HepG2 (cell line): Measurements from ENCODE around the gene SOCS7. TPM values are rescaled to one million over a fixed set of nuclear protein-coding genes. Genes with fewer than 3 reads are reported as not detected.

Experiments used
- ATAC-seq: fragments of 200-7000 bp; cut with Tn5 transposase; 3 replicates; pipeline ENCODE4 v1.9.1; 2020; ENCODE audit warnings: mild to moderate bottlenecking, moderate library complexity
- BruUV-seq: library from RNA; stranded (reverse); fragments of 400-500 nt; replicated peaks from 2 replicates; lab custom pipeline; 2021; lab: Mats Ljungman, UMichigan
- CTCF ChIA-PET: fragments of 300-600 bp; formaldehyde crosslinking; extraction: SDS; loops from one replicate; lab custom pipeline; 2021; ENCODE audit warnings: low total read pairs, inconsistent platforms, low intra/inter-chr PET ratio; lab: Yijun Ruan, JAX
- POLR2A ChIA-PET: fragments of 350-600 bp; sonication (Branson Sonifier 250); formaldehyde crosslinking; loops from one replicate; lab custom pipeline; 2020; ENCODE audit warnings: antibody characterized with exemption, inconsistent platforms; lab: Yijun Ruan, JAX
- DNase-seq: peaks from one replicate; pipeline ENCODE4 v3.0.0-alpha.2; 2015; ENCODE audit warnings: low spot score
- FAIRE-seq: peaks from 3 replicates; lab custom pipeline; 2011; peaks lifted over from hg19 to GRCh38; lab: Jason Lieb, UNC
- H2AFZ ChIP-seq: one replicate; pipeline ENCODE4 v1.6.1; 2011; ENCODE audit warnings: low read length, inconsistent platforms
- H3K27ac ChIP-seq: fragments of 300-600 bp; 3 replicates; pipeline ENCODE4 v1.8.0; 2011; ENCODE audit warnings: mixed run types, mild to moderate bottlenecking, mixed read lengths, low read length, inconsistent platforms; ENCODE audit not compliant: insufficient read depth; ENCODE audit errors: extremely low read length
- H3K27me3 ChIP-seq, 2 experiments: fragments of 200-600 bp in 1 of 2; 2 replicates in 1 of 2; 3 replicates in 1 of 2; pipeline versions ENCODE4 v1.6.0 to v1.8.0; 2011; ENCODE audit warnings: low read length in 2 of 2, mild to moderate bottlenecking in 2 of 2, moderate library complexity in 2 of 2, inconsistent platforms in 1 of 2; ENCODE audit not compliant: insufficient read depth in 2 of 2, control insufficient read depth in 1 of 2
- H3K36me3 ChIP-seq, 2 experiments: fragments of 200-600 bp in 1 of 2; replicated peaks in 1 of 2; 2 replicates in 1 of 2; 3 replicates in 1 of 2; pipeline versions ENCODE4 v1.5.1 to v1.8.0; 2011; ENCODE audit warnings: low read length in 2 of 2, inconsistent platforms in 1 of 2; ENCODE audit not compliant: insufficient read depth in 2 of 2, control insufficient read depth in 1 of 2
- H3K4me1 ChIP-seq: 2 replicates; pipeline ENCODE4 v1.5.1; 2012; ENCODE audit warnings: low read length, inconsistent platforms; ENCODE audit not compliant: insufficient read depth
- H3K4me2 ChIP-seq: 2 replicates; pipeline ENCODE4 v1.6.0; 2011; ENCODE audit warnings: low read depth, low read length, inconsistent platforms
- H3K4me3 ChIP-seq, 3 experiments: fragments of 200-600 bp in 1 of 3; sonication (generic), shearing (Covaris generic) in 1 of 3; replicated peaks in 1 of 3; 2 replicates each; pipeline ENCODE4 v1.5.1; 2011 to 2016; ENCODE audit warnings: low read length in 3 of 3, inconsistent platforms in 2 of 3, low read depth in 2 of 3, mild to moderate bottlenecking in 2 of 3, control low read depth in 1 of 3, mixed read lengths in 1 of 3; ENCODE audit not compliant: insufficient read depth in 1 of 3
- H3K79me2 ChIP-seq: one replicate; pipeline ENCODE4 v1.6.1; 2011; ENCODE audit warnings: low read length, inconsistent platforms; ENCODE audit not compliant: insufficient read depth
- H3K9ac ChIP-seq: 2 replicates; pipeline ENCODE4 v1.6.0; 2011; ENCODE audit warnings: mild to moderate bottlenecking, low read depth, low read length, inconsistent platforms; ENCODE audit not compliant: insufficient read depth
- H3K9me3 ChIP-seq: 2 replicates; pipeline ENCODE4 v1.5.1; 2012; ENCODE audit warnings: mild to moderate bottlenecking, low read length
- H4K20me1 ChIP-seq: 2 replicates; pipeline ENCODE4 v1.6.0; 2011; ENCODE audit warnings: inconsistent platforms, mild to moderate bottlenecking, low read length, moderate library complexity; ENCODE audit not compliant: insufficient read depth
- ADNP ChIP-seq: sonication (generic); formaldehyde crosslinking; IDR thresholded peaks from 2 replicates; pipeline ENCODE4 v1.4.0; 2020; ENCODE audit warnings: missing genetic modification reagents
- CREB1 ChIP-seq, 2 experiments: fragments of 450-650 bp in 1 of 2; IDR thresholded peaks; 2 replicates each; pipeline ENCODE4 v1.6.1; 2016 to 2017; ENCODE audit warnings: control low read depth in 1 of 2, mild to moderate bottlenecking in 1 of 2, missing compliant biosample characterization in 1 of 2, missing genetic modification characterization in 1 of 2
- CSRNP1 ChIP-seq: sonication (generic); formaldehyde crosslinking; IDR thresholded peaks from 2 replicates; pipeline ENCODE4 v1.8.1; 2023; ENCODE audit warnings: mild to moderate bottlenecking, missing genetic modification reagents
- E2F1 ChIP-seq: sonication (generic); formaldehyde crosslinking; IDR thresholded peaks from 2 replicates; pipeline ENCODE4 v1.5.0; 2020; ENCODE audit warnings: missing genetic modification reagents
- ETV5 ChIP-seq: IDR thresholded peaks from 2 replicates; pipeline ENCODE4 v1.6.1; 2018; ENCODE audit warnings: missing biosample characterization, missing genetic modification reagents, inconsistent platforms, borderline replicate concordance
- JARID2 ChIP-seq: sonication (generic); formaldehyde crosslinking; IDR thresholded peaks from 2 replicates; pipeline ENCODE4 v1.8.1; 2023; ENCODE audit warnings: missing genetic modification reagents, inconsistent platforms; ENCODE audit not compliant: insufficient replicate concordance
- KDM5B ChIP-seq: sonication (generic); formaldehyde crosslinking; IDR thresholded peaks from 2 replicates; pipeline ENCODE4 v1.4.0; 2020; ENCODE audit warnings: missing genetic modification reagents, mild to moderate bottlenecking, borderline replicate concordance
- KLF11 ChIP-seq: IDR thresholded peaks from 2 replicates; pipeline ENCODE4 v1.6.1; 2016; ENCODE audit warnings: missing compliant biosample characterization
- RELA ChIP-seq: sonication (generic); formaldehyde crosslinking; IDR thresholded peaks from 2 replicates; pipeline ENCODE4 v1.4.0; 2020; ENCODE audit warnings: missing genetic modification reagents
- SP2 ChIP-seq: sonication (generic); formaldehyde crosslinking; IDR thresholded peaks from 2 replicates; pipeline ENCODE4 v1.5.1; 2020; ENCODE audit warnings: mild to moderate bottlenecking, missing genetic modification reagents
- ZNF431 ChIP-seq: sonication (generic); formaldehyde crosslinking; IDR thresholded peaks from 2 replicates; pipeline ENCODE4 v1.9.0; 2022; ENCODE audit warnings: missing genetic modification reagents, low read depth, mild to moderate bottlenecking, borderline replicate concordance
- ZNF770 ChIP-seq: sonication (generic); formaldehyde crosslinking; IDR thresholded peaks from 2 replicates; pipeline ENCODE4 v1.5.0; 2020; ENCODE audit warnings: mild to moderate bottlenecking, missing genetic modification reagents
- WGBS: methylation state at CpG from one replicate; pipeline ENCODE4 v1.1.6; 2017; ENCODE audit warnings: low lambda C conversion rate; 5-methylcytosine and 5-hydroxymethylcytosine counted together
- in situ Hi-C: cut with HindIII; loops from 2 replicates; pipeline ENCODE4 v1.10.0; 2017; ENCODE audit warnings: low pct_unique_long_range_greater_than_20kb; ENCODE audit not compliant: extremely low pct_ligation_motif_present
- intact Hi-C: fragments of 100-400 bp; cut with micrococcal nuclease; formaldehyde crosslinking; loops from one replicate; pipeline ENCODE4 v1.10.0; 2022; ENCODE audit not compliant: unreplicated experiment
- polyA plus RNA-seq, 8 experiments: library from polyadenylated mRNA; depleted of rRNA in 3 of 8; stranded (reverse) in 7 of 8; unstranded in 1 of 8; fragments of >200 nt; fragmentation: Illumina TruSeq in 4 of 8; extraction: Trizol in 4 of 8; gene quantifications; 2 replicates each; pipeline versions ENCODE4 v1.2.1 to v1.2.3, GENCODE V29; 2011 to 2016; ENCODE audit warnings: low read depth in 4 of 8, missing spikeins in 1 of 8, mixed read lengths in 1 of 8; ENCODE audit not compliant: insufficient read depth in 1 of 8
- total RNA-seq, 5 experiments: library from RNA; depleted of rRNA; stranded (reverse); fragments of >200 nt; fragmentation: Illumina TruSeq; extraction: Trizol; gene quantifications; 2 replicates each; pipeline ENCODE4 v1.2.3, GENCODE V29; 2016; ENCODE audit warnings: low read depth in 1 of 5

Gene SOCS7
- total and polyA plus RNA-seq, 2 of the 13 experiments (the other 11 are each of a cell fraction or from before 2014, with no cell fraction given), result 19.2 to 24.2 TPM

- intact Hi-C loops, result no loop called here
- no peak for FAIRE-seq
- POLR2A ChIA-PET, result interaction anchor here (1.1 to 6.8 kb wide), 3 partner anchors 29 to 61 kb away, joined by 3 to 158 read pairs (median 3); partner anchors contain the start of gene MRPL45
These were observed 2.0 kb downstream of the SOCS7 start for GRCh38 chr17:38353668-38354067.

GRCh38 chr17:38354466-38354865, 2.8 kb downstream of the SOCS7 start:
- intact Hi-C loops (no loop called here), in situ Hi-C loops (no loop called here)
- no peak overlapping the region for H2AFZ ChIP-seq
- no peak overlapping the region for H3K9ac ChIP-seq
- H3K4me3 ChIP-seq, result peak overlapping the region in 1 of 3 experiments; percentile 91; a peak in 1 of 6 replicates
- no peaks in the 10 kb centered on the region for H3K9me3 ChIP-seq
- ChIA-PET CTCF (no interaction called here), POLR2A (interaction anchor here (1.1 to 6.8 kb wide), 3 partner anchors 29 to 60 kb away, joined by 3 to 158 read pairs (median 3); partner anchors contain the start of gene MRPL45)
- H3K27ac ChIP-seq, result no peak overlapping the region
- H3K4me2 ChIP-seq, result peak overlapping the region; percentile 94
- H3K36me3 ChIP-seq, result no peaks in the 10 kb centered on the region
- WGBS, result 93% methylated on average over 7 of the region's 7 CpGs
- no TSS peak for BruUV-seq
- DNase-seq, result no peak
- H3K27me3 ChIP-seq, result no peaks in the 10 kb centered on the region; a peak in 1 of 5 replicates
- peaks cover 17% of the 10 kb centered on the region; the same call in 1 of the 2 replicates for H4K20me1 ChIP-seq
- peaks cover 84% of the 10 kb centered on the region for H3K4me1 ChIP-seq
- no peak for FAIRE-seq
- peaks cover 66% of the 10 kb centered on the region for H3K79me2 ChIP-seq
- no peak for ATAC-seq
- TF ChIP-seq ZNF431 (CRISPR knock-in tag), result no peak
- TF ChIP-seq KLF11 (CRISPR knock-in tag), result no peak
- no peak for TF ChIP-seq CSRNP1
- TF ChIP-seq KDM5B (CRISPR knock-in tag), result no peak
- no peak for TF ChIP-seq E2F1 (CRISPR knock-in tag)
- no peak for TF ChIP-seq RELA (CRISPR knock-in tag)
- no peak for TF ChIP-seq SP2 (CRISPR knock-in tag)
- TF ChIP-seq JARID2 (CRISPR knock-in tag), result no peak
- no peak for TF ChIP-seq ADNP (CRISPR knock-in tag)

More at GRCh38 chr17:38353668-38354067, 2.0 kb downstream of the SOCS7 start:
- 83% methylated on average over 13 of the region's 13 CpGs for WGBS
- in situ Hi-C loops, result no loop called here
- Histone ChIP-seq H3K4me2 (peak overlapping the region; percentile 94), H3K27me3 (no peaks in the 10 kb centered on the region; a peak in 1 of 5 replicates), H3K4me1 (peaks cover 83% of the 10 kb centered on the region), H3K9me3 (no peaks in the 10 kb centered on the region), H3K36me3 (no peaks in the 10 kb centered on the region), H4K20me1 (peaks cover 17% of the 10 kb centered on the region; the same call in 1 of the 2 replicates), H3K4me3 (peak overlapping the region; percentile 91 to 95 (median 94); a peak in 5 of 6 replicates), H3K79me2 (peaks cover 58% of the 10 kb centered on the region), H3K9ac (no peak overlapping the region; the same call in 1 of the 2 replicates), H3K27ac (no peak overlapping the region), H2AFZ (no peak overlapping the region)
- DNase-seq (no peak), ATAC-seq (no peak)
- CTCF ChIA-PET, result no interaction called here
- TF ChIP-seq CREB1 (IDR thresholded peaks at IDR 0.05) (no peak), CREB1 (CRISPR knock-in tag; IDR thresholded peaks at IDR 0.05) (0 out of 2 replicates have a peak, but pooled peaks have one; percentile 14), ETV5 (no peak), ZNF770 (peak; percentile 91)
- BruUV-seq, result no TSS peak
